GM13977 (cell line): ENCODE results near the gene NFKBIL1.

Experiments
- DNase-seq: peaks from one replicate; pipeline ENCODE4 v3.0.0; 2012; ENCODE audit warnings: low spot score
- in situ Hi-C: fragments of 300-500 bp; cut with MboI; formaldehyde crosslinking; loops from one replicate; pipeline ENCODE4 v1.12.0; 2022; ENCODE audit warnings: low sequenced_read_pairs, low pct_unique_long_range_greater_than_20kb, mixed read lengths, inconsistent platforms; ENCODE audit not compliant: unreplicated experiment
- TF ChIP-seq, protein P1 (sequence below): IDR thresholded peaks from 2 replicates; pipeline ENCODE4 v1.5.1; 2012; ENCODE audit warnings: mild to moderate bottlenecking, control low read depth; ENCODE audit not compliant: insufficient read depth; ENCODE audit errors: extremely low read depth, missing control alignments

The NFKBIL1 gene

GRCh38 chr6:31521835-31522234 is 25.6 kb upstream of the NFKBIL1 start:
- TF ChIP-seq, protein P1, sequence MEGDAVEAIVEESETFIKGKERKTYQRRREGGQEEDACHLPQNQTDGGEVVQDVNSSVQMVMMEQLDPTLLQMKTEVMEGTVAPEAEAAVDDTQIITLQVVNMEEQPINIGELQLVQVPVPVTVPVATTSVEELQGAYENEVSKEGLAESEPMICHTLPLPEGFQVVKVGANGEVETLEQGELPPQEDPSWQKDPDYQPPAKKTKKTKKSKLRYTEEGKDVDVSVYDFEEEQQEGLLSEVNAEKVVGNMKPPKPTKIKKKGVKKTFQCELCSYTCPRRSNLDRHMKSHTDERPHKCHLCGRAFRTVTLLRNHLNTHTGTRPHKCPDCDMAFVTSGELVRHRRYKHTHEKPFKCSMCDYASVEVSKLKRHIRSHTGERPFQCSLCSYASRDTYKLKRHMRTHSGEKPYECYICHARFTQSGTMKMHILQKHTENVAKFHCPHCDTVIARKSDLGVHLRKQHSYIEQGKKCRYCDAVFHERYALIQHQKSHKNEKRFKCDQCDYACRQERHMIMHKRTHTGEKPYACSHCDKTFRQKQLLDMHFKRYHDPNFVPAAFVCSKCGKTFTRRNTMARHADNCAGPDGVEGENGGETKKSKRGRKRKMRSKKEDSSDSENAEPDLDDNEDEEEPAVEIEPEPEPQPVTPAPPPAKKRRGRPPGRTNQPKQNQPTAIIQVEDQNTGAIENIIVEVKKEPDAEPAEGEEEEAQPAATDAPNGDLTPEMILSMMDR: no peak

GRCh38 chr6:31525553-31525931 is 21.9 kb upstream of the NFKBIL1 start:
- in situ Hi-C loops: no loop called here
- DNase-seq: no peak
- TF ChIP-seq, protein P1: no peak

More at GRCh38 chr6:31521835-31522234, 25.6 kb upstream of the NFKBIL1 start:
- no peak for DNase-seq
- in situ Hi-C loops: no loop called here

DNA sequence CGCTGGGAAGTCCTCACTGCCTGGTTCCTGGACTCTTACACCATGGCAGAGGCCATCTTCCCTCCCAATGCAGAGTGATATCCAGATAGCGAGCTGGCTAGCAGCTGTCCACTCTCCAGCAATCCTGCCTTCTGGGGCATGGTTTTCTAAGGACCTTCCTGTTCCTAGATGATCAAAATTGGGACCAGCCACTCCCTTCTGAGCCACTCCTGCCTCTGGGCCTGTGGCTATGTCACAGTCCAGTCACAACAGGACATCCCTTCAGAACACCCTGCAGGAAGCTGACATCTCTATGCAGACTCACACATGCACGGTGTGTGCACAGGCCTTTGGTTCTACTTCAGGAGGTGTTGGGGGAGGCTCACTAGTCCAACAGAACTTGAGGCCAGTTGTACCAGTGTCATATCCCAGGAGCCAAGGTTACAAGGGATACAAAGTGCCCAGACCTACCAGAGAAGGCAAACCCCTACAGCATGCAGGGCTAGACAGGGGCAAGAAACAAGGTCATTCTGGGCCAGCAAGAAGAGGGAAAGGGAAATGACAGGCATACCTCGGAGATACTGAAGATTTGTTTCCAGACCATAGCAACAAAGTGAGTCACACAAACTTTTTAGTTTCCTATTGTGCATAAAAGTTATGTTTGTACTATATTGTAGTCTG is 21.3 kb upstream of the NFKBIL1 start:
- DNase-seq: no peak
- in situ Hi-C loops: no loop called here
- TF ChIP-seq, protein P1: no peak

DNA sequence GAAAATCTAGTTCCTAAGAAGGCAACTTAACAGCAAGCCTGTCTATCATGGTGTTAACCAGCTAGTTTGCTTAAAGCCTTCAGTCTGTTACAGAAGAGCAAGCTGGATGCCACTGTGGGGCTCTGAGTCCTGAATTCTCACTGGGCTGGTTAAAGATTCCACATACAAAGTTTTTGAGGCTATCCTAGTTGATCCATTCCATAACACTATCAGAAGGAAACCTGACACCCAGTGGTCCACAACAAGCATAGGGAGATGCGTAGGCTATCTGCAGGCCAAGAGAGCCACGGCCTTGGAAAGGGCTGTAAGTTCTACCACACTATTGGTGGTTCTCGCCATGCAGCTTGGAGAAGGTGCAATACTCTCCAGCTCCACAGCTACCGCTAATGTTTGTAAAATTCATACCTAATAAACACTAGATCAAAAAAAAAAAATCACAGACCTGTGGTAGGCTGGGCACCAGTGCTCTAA is 19.1 kb upstream of the NFKBIL1 start:
- in situ Hi-C loops: no loop called here
- TF ChIP-seq, protein P1: no peak
- DNase-seq: no peak

DNA sequence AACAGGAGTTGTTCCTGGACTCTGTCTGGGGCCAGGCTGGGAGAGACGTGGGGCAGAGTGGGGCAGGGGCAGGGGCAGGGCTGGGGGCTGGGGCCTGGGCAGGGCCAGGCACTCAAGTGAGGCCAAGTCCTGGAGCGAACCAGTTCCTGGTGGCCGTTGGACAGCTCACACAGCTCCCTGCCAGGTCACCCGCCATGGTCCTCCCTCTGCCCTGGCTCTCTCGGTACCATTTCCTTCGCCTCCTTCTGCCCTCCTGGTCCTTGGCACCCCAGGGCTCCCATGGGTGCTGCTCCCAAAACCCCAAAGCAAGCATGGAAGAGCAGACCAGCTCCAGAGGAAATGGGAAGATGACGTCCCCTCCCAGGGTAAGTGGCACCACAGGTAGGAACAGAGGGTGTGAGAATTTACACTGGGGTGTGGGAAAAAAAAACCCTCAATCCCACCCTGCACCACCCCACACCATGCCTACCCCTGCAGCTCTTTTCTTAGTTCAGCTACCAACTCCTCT is 18.5 kb upstream of the NFKBIL1 start, which contains the start of gene MCCD1:
MCCD1 (plus strand) TSS at position 142 of the 508 bp plus-strand sequence; CDS start at position 195, 53 bp downstream.
- TF ChIP-seq, protein P1: no peak
- in situ Hi-C loops: no loop called here
- DNase-seq: no peak

DNA sequence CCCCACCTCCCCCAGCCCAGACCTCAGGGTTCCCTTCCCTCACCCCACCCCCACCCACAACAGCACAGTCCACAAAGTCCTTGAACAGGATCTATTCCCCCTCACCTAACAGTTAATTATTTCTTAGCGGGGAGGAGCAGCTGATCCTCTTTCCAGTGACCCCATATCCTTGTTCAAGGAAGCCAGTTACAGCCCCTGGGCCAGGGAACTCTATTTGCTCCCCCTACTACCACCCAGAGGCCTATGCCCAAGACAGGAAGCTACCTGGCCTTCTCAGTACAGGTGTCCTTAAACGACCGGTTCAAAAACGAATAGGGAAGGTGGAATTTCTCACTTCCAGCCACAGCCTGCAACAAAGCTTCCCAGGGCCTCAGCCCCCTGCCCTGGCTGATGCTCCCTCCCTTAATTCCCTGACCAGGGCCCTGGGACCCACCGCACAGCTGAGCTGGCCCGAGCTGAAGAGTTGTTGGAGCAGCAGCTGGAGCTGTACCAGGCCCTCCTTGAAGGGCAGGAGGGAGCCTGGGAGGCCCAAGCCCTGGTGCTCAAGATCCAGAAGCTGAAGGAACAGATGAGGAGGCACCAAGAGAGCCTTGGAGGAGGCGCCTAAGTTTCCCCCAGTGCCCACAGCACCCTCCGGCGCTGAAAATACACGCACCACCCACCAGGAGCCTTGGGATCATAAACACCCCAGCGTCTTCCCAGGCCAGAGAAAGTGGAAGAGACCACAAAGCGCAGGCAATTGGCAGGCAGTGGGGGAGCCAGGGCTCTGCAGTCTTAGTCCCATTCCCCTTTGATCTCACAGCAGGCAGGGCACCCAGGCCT is 17.9 kb upstream of the NFKBIL1 start:
- no peak for DNase-seq
- in situ Hi-C loops: no loop called here
- TF ChIP-seq, protein P1: no peak
